Measurements from ENCODE around the gene TPO. TPM values are rescaled to one million over a fixed set of nuclear protein-coding genes. Genes with fewer than 3 reads are reported as not detected.

Gene TPO
- total RNA-seq, 1 experiment from 2014 or later = not detected

- Histone ChIP-seq H3K23me2 (ENCODE audit: insufficient read length, low read depth, low read length, poor library complexity, severe bottlenecking) (no peaks in the 10 kb centered on the region), H3K18ac (ENCODE audit: insufficient read length, low read depth, low read length) (no peak overlapping the region), H3K4me1 (ENCODE audit: insufficient read depth, low read length) (no peaks in the 10 kb centered on the region), H4K8ac (replicated peaks; ENCODE audit: insufficient read length, low read depth, low read length) (no peak overlapping the region), H2BK5ac (ENCODE audit: insufficient read length, low read length) (no peak overlapping the region), H2BK120ac (ENCODE audit: low read depth, low read length, poor library complexity, severe bottlenecking) (no peak overlapping the region), H3K14ac (ENCODE audit: insufficient read depth, low read length) (peak overlapping the region; percentile 6; the same call in 1 of the 2 replicates), H2BK12ac (ENCODE audit: insufficient read length, low read depth, low read length) (no peak overlapping the region), H3K27me3 (ENCODE audit: insufficient read depth, low read length) (no peaks in the 10 kb centered on the region), H2AFZ (ENCODE audit: low read length) (no peak overlapping the region), H3K79me1 (ENCODE audit: insufficient read depth, low read depth, low read length, poor library complexity, severe bottlenecking) (no peaks in the 10 kb centered on the region), H3K4ac (ENCODE audit: low read depth, low read length) (no peak overlapping the region), H3K27ac (ENCODE audit: insufficient read length, low read depth, low read length) (no peak overlapping the region), H4K20me1 (ENCODE audit: control insufficient read depth, insufficient read depth, insufficient read length) (no peaks in the 10 kb centered on the region), H3K9ac (ENCODE audit: extremely low read depth, insufficient read length, low read length) (no peak overlapping the region), H2BK15ac (ENCODE audit: low read depth, low read length) (no peak overlapping the region), H4K91ac (ENCODE audit: insufficient read length, low read depth, low read length) (no peak overlapping the region), H2AK5ac (ENCODE audit: insufficient read length, low read length) (no peak overlapping the region), H3K4me2 (ENCODE audit: insufficient read depth, insufficient read length, low read length) (no peak overlapping the region), H3K23ac (ENCODE audit: insufficient read length, low read depth, low read length) (no peak overlapping the region), H3K9me3 (ENCODE audit: control insufficient read depth, low read depth, low read length) (no peaks in the 10 kb centered on the region), H3K56ac (ENCODE audit: insufficient read length, low read depth, low read length) (no peak overlapping the region), H3T11ph (ENCODE audit: low read length) (no peak overlapping the region), H3K79me2 (ENCODE audit: insufficient read depth, low read length) (no peaks in the 10 kb centered on the region), H4K5ac (ENCODE audit: insufficient read length, low read depth, low read length) (no peak overlapping the region), H2BK20ac (ENCODE audit: low read depth, low read length, poor library complexity, severe bottlenecking) (no peak overlapping the region)
- peaks cover 0 to 3% of the 10 kb centered on the region in 2 experiments; a peak in 1 of 4 replicates for H3K4me1 Mint-ChIP-seq
- H3K4me3 Mint-ChIP-seq = no peak overlapping the region
- no peak for DNase-seq
- no peaks in the 10 kb centered on the region for H3K27me3 Mint-ChIP-seq (ENCODE audit: low read depth)
- WGBS (ENCODE audit: extremely low coverage, insufficient read length, low lambda C conversion rate) = no CpG with 5 or more reads among the region's 11 CpGs
- no peaks in the 10 kb centered on the region; a peak in 2 of 5 replicates for H3K9me3 Mint-ChIP-seq
- H3K36me3 Mint-ChIP-seq (ENCODE audit: insufficient read depth in 1 of 3, low read depth in 3 of 3) = no peaks in the 10 kb centered on the region; a peak in 3 of 7 replicates
- TF ChIP-seq CTCF (conservative IDR thresholded peaks at IDR 0.05) = no peak
- H3K27ac Mint-ChIP-seq = no peak overlapping the region
Measured at GRCh38 chr2:1488181-1488671, 75.0 kb downstream of the TPO start.

Data from H9 (cell line).